SK-N-MC (cell line): Measurements from ENCODE around the gene C9.

Experiments
- EZH2 ChIP-seq: fragments of 200-600 bp; sonication (generic); IDR thresholded peaks from one replicate; pipeline ENCODE4 v1.6.1; 2017; ENCODE audit warnings: antibody characterized with exemption
- FOXP2 ChIP-seq: optimal IDR thresholded peaks from 2 replicates; pipeline ENCODE3; 2011; ENCODE audit warnings: mild to moderate bottlenecking, moderate library complexity; ENCODE audit not compliant: insufficient read depth; ENCODE audit errors: extremely low read length, control extremely low read depth
- POLR2AphosphoS5 ChIP-seq: IDR thresholded peaks from 2 replicates; pipeline ENCODE4 v1.6.1; 2012; ENCODE audit warnings: mild to moderate bottlenecking, low read depth, low read length, borderline replicate concordance

GRCh38 chr5:39381376-39381775, 17.1 kb upstream of the C9 start:
- no peak for TF ChIP-seq POLR2AphosphoS5
- no peak for TF ChIP-seq EZH2
- TF ChIP-seq FOXP2 = no peak
